ENCODE measurements around the gene AP3B1. TPM values are rescaled to one million over a fixed set of nuclear protein-coding genes. Genes with fewer than 3 reads are reported as not detected.

The AP3B1 gene
- total and polyA plus RNA-seq, 2 donors (not counting 3 experiments of a cell fraction or from before 2014, with no cell fraction given), result 31.6 to 46.7 TPM

DNA sequence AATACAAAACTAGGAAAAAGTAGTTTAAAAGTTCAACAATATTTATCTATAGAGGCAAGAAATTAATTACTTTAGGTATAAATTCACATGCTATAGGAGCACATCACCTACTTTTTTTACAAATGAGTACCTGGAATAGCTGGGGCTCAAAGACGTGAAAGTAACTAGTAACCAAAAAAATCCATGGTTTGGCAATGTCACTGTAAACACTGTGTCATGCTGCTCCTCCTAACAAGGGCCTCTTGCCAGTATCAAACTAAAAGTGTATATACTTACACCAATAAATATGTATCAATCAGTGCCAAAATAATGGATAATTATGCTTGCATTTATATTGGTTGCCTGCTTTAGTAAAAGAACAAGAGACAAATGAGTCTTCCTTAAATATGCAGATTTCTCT lies 78.9 kb downstream of the AP3B1 start:
- intact Hi-C loops (cut with micrococcal nuclease) (no loop called here), dilution Hi-C loops (cut with MboI; ENCODE audit: extremely low pct_ligation_motif_present, low sequenced_read_pairs) (no loop called here)
- Histone ChIP-seq H3K4me1 (ENCODE audit: control insufficient read depth, extremely low read depth, insufficient read depth, low read length) (no peaks in the 10 kb centered on the region), H3K36me3 (ENCODE audit: control insufficient read depth in 2 of 2, extremely low read depth in 1 of 2, insufficient read depth in 2 of 2, low read length in 2 of 2) (no peaks in the 10 kb centered on the region), H3K4me2 (ENCODE audit: insufficient read depth, low read length) (no peak overlapping the region), H3K27ac (ENCODE audit: insufficient read depth, low read depth, low read length) (no peak overlapping the region), H2AFZ (ENCODE audit: low read depth, low read length) (no peak overlapping the region), H3K27me3 (ENCODE audit: control insufficient read depth in 2 of 2, insufficient read depth in 2 of 2, low read length in 2 of 2) (no peaks in the 10 kb centered on the region), H3K9me1 (replicated peaks; ENCODE audit: control insufficient read depth, extremely low read depth, insufficient read depth, low read length) (no peaks in the 10 kb centered on the region), H3K9me3 (replicated peaks; ENCODE audit: control insufficient read depth, insufficient read depth, low read length) (no peaks in the 10 kb centered on the region), H3K9ac (replicated peaks; ENCODE audit: extremely low read depth, insufficient read depth, low read length) (no peak overlapping the region), H3K79me2 (ENCODE audit: control insufficient read depth, insufficient read depth, low read length) (no peaks in the 10 kb centered on the region), H3K4me3 (replicated peaks in 1 of 3; ENCODE audit: insufficient read depth in 1 of 3, low read depth in 1 of 3, low read length in 3 of 3) (no peak overlapping the region), H4K20me1 (replicated peaks; ENCODE audit: control insufficient read depth, extremely low read depth, insufficient read depth, low read length) (no peaks in the 10 kb centered on the region)
- POLR2A ChIA-PET, result no interaction called here
- CTCF ChIA-PET, result interaction anchor here (1.3 to 1.4 kb wide), 2 partner anchors 10 to 12 kb away, joined by 3 to 4 read pairs; no protein-coding TSS in a partner anchor
- DNase-seq (ENCODE audit: low read depth, low spot score) (no peak), FAIRE-seq (no peak)
- TF ChIP-seq MYC (IDR thresholded peaks at IDR 0.05; ENCODE audit: low read depth, low read length), result no peak
- TF ChIP-seq EZH2 (IDR thresholded peaks at IDR 0.05; ENCODE audit: borderline replicate concordance, low read depth, low read length, severe bottlenecking), result no peak
- TF ChIP-seq FOS (IDR thresholded peaks at IDR 0.05; ENCODE audit: borderline replicate concordance, insufficient read depth, low read length), result no peak
- TF ChIP-seq, protein P1, sequence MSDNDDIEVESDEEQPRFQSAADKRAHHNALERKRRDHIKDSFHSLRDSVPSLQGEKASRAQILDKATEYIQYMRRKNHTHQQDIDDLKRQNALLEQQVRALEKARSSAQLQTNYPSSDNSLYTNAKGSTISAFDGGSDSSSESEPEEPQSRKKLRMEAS (IDR thresholded peaks at IDR 0.05; ENCODE audit: insufficient read depth, insufficient read length), result no peak
- no TSS peak for BruUV-seq (replicated peaks)

- dilution Hi-C loops (cut with MboI; ENCODE audit: extremely low pct_ligation_motif_present, low sequenced_read_pairs) (no loop called here), intact Hi-C loops (cut with micrococcal nuclease) (no loop called here)
- Histone ChIP-seq H4K20me1 (replicated peaks; ENCODE audit: control insufficient read depth, extremely low read depth, insufficient read depth, low read length) (no peaks in the 10 kb centered on the region), H2AFZ (ENCODE audit: low read depth, low read length) (no peak overlapping the region), H3K9ac (replicated peaks; ENCODE audit: extremely low read depth, insufficient read depth, low read length) (no peak overlapping the region), H3K4me3 (replicated peaks in 1 of 3; ENCODE audit: insufficient read depth in 1 of 3, low read depth in 1 of 3, low read length in 3 of 3) (no peak overlapping the region), H3K9me1 (replicated peaks; ENCODE audit: control insufficient read depth, extremely low read depth, insufficient read depth, low read length) (no peaks in the 10 kb centered on the region), H3K79me2 (ENCODE audit: control insufficient read depth, insufficient read depth, low read length) (no peaks in the 10 kb centered on the region), H3K27ac (ENCODE audit: insufficient read depth, low read depth, low read length) (no peak overlapping the region), H3K9me3 (replicated peaks; ENCODE audit: control insufficient read depth, insufficient read depth, low read length) (no peaks in the 10 kb centered on the region), H3K36me3 (ENCODE audit: control insufficient read depth in 2 of 2, extremely low read depth in 1 of 2, insufficient read depth in 2 of 2, low read length in 2 of 2) (no peaks in the 10 kb centered on the region), H3K4me2 (ENCODE audit: insufficient read depth, low read length) (no peak overlapping the region), H3K27me3 (ENCODE audit: control insufficient read depth in 2 of 2, insufficient read depth in 2 of 2, low read length in 2 of 2) (no peaks in the 10 kb centered on the region), H3K4me1 (ENCODE audit: control insufficient read depth, extremely low read depth, insufficient read depth, low read length) (no peaks in the 10 kb centered on the region)
- BruUV-seq (replicated peaks), result no TSS peak
- FAIRE-seq, result no peak
- ChIA-PET CTCF (no interaction called here), POLR2A (no interaction called here)
- DNase-seq (ENCODE audit: low read depth, low spot score), result no peak
- TF ChIP-seq EZH2 (IDR thresholded peaks at IDR 0.05; ENCODE audit: borderline replicate concordance, low read depth, low read length, severe bottlenecking) (no peak), FOS (IDR thresholded peaks at IDR 0.05; ENCODE audit: borderline replicate concordance, insufficient read depth, low read length) (no peak), JUN (IDR thresholded peaks at IDR 0.05; ENCODE audit: borderline replicate concordance, insufficient read depth, insufficient read length, low read depth) (no peak), POLR2AphosphoS5 (IDR thresholded peaks at IDR 0.05; ENCODE audit: insufficient read depth, low read depth, low read length) (no peak), MYC (IDR thresholded peaks at IDR 0.05; ENCODE audit: low read depth, low read length) (no peak), GATA2 (IDR thresholded peaks at IDR 0.05; ENCODE audit: insufficient read depth, insufficient read length, low read depth, low read length) (no peak), CTCF (IDR thresholded peaks at IDR 0.05; ENCODE audit: extremely low read depth in 1 of 2, insufficient read depth in 1 of 2, low read depth in 1 of 2, low read length in 2 of 2) (no peak), POLR2A (IDR thresholded peaks at IDR 0.05; ENCODE audit: low read depth, low read length) (no peak)
- TF ChIP-seq, protein P1 (IDR thresholded peaks at IDR 0.05; ENCODE audit: insufficient read depth, insufficient read length), result no peak
Observed at GRCh38 chr5:78213799-78214198, 80.7 kb downstream of the AP3B1 start.

Data from endothelial cell of umbilical vein (primary cell).